IMR-90 (cell line): ENCODE measurements around the gene CLTCL1. TPM values are rescaled to one million over a fixed set of nuclear protein-coding genes. Genes with fewer than 3 reads are reported as not detected.

Experiments used
- ATAC-seq: fragments of 200-7000 bp; cut with Tn5 transposase; 2 replicates; pipeline ENCODE4 v1.9.1; 2020; ENCODE audit warnings: low read depth, mild to moderate bottlenecking, moderate library complexity
- BruUV-seq: library from RNA; stranded (reverse); fragments of 400-500 nt; replicated peaks from 2 replicates; lab custom pipeline; 2021; lab: Mats Ljungman, UMichigan
- CTCF ChIA-PET: fragments of 300-600 bp; formaldehyde crosslinking; extraction: SDS; loops from one replicate; lab custom pipeline; 2021; ENCODE audit warnings: antibody characterized with exemption; lab: Yijun Ruan, JAX
- POLR2A ChIA-PET: fragments of 300-600 bp; sonication (Branson Sonifier 250); formaldehyde crosslinking; loops from one replicate; lab custom pipeline; 2022; ENCODE audit warnings: antibody characterized with exemption; ENCODE audit not compliant: unreplicated experiment; lab: Charles Lee
- DNase-seq: peaks from one replicate; pipeline ENCODE4 v3.0.0; 2013
- H2AFZ ChIP-seq: replicated peaks from 2 replicates; pipeline ENCODE3; 2013; ENCODE audit warnings: low read length, mild to moderate bottlenecking; ENCODE audit not compliant: poor library complexity
- H2AK5ac ChIP-seq: 2 replicates; pipeline ENCODE4 v1.6.1; 2013; ENCODE audit warnings: low read depth, low read length, inconsistent platforms
- H2AK9ac ChIP-seq: replicated peaks from 2 replicates; pipeline ENCODE3; 2013; ENCODE audit warnings: mild to moderate bottlenecking, low read depth, low read length, moderate library complexity; ENCODE audit not compliant: poor library complexity
- H2BK120ac ChIP-seq: 2 replicates; pipeline ENCODE4 v1.6.1; 2013; ENCODE audit warnings: low read depth, low read length, inconsistent platforms
- H2BK15ac ChIP-seq: 3 replicates; pipeline ENCODE4 v1.6.1; 2013; ENCODE audit warnings: low read depth, low read length, inconsistent platforms
- H2BK20ac ChIP-seq: 2 replicates; pipeline ENCODE4 v1.6.1; 2013; ENCODE audit warnings: low read depth, mild to moderate bottlenecking, inconsistent platforms, low read length, moderate library complexity
- H2BK5ac ChIP-seq: 2 replicates; pipeline ENCODE4 v1.6.1; 2013; ENCODE audit warnings: mild to moderate bottlenecking, low read depth, low read length, inconsistent platforms; ENCODE audit not compliant: poor library complexity, severe bottlenecking
- H3K14ac ChIP-seq: replicated peaks from 2 replicates; pipeline ENCODE4 v1.6.1; 2013; ENCODE audit warnings: low read depth, low read length, inconsistent platforms
- H3K18ac ChIP-seq: 2 replicates; pipeline ENCODE4 v1.6.1; 2013; ENCODE audit warnings: low read depth, low read length, control low read depth
- H3K23ac ChIP-seq: 2 replicates; pipeline ENCODE4 v1.6.1; 2013; ENCODE audit warnings: low read depth, low read length, inconsistent platforms
- H3K27ac ChIP-seq: 2 replicates; pipeline ENCODE4 v1.5.1; 2013; ENCODE audit warnings: mild to moderate bottlenecking, control low read depth, low read length; ENCODE audit not compliant: insufficient read depth
- H3K27me3 ChIP-seq: 2 replicates; pipeline ENCODE4 v1.6.1; 2013; ENCODE audit warnings: low read length; ENCODE audit not compliant: control insufficient read depth, insufficient read depth
- H3K36me3 ChIP-seq: 2 replicates; pipeline ENCODE4 v1.6.1; 2013; ENCODE audit warnings: low read length, mixed read lengths; ENCODE audit not compliant: control insufficient read depth, insufficient read depth
- H3K4ac ChIP-seq: 2 replicates; pipeline ENCODE4 v1.6.1; 2013; ENCODE audit warnings: low read depth, low read length, inconsistent platforms
- H3K4me1 ChIP-seq: 2 replicates; pipeline ENCODE4 v1.6.1; 2013; ENCODE audit warnings: low read length, mixed read lengths; ENCODE audit not compliant: control insufficient read depth, insufficient read depth
- H3K4me2 ChIP-seq: 2 replicates; pipeline ENCODE4 v1.6.1; 2013; ENCODE audit warnings: low read depth, mild to moderate bottlenecking, control low read depth, low read length, moderate library complexity
- H3K4me3 ChIP-seq: 2 replicates; pipeline ENCODE4 v1.5.1; 2013; ENCODE audit warnings: low read depth, mild to moderate bottlenecking, control low read depth, low read length, moderate library complexity; ENCODE audit not compliant: insufficient read depth
- H3K56ac ChIP-seq: 2 replicates; pipeline ENCODE4 v1.6.1; 2013; ENCODE audit warnings: low read length, inconsistent platforms; ENCODE audit not compliant: insufficient read depth; ENCODE audit errors: extremely low read depth
- H3K79me1 ChIP-seq, 2 experiments: 2 replicates each; pipeline ENCODE4 v1.6.1; 2013; ENCODE audit warnings: low read length in 2 of 2, inconsistent platforms in 1 of 2, low read depth in 1 of 2
- H3K9ac ChIP-seq: 2 replicates; pipeline ENCODE4 v1.6.1; 2013; ENCODE audit warnings: low read depth, low read length, control low read depth
- H3K9me1 ChIP-seq: 2 replicates; pipeline ENCODE4 v1.6.1; 2013; ENCODE audit warnings: low read length, inconsistent platforms; ENCODE audit not compliant: insufficient read depth
- H3K9me3 ChIP-seq: 2 replicates; pipeline ENCODE4 v1.6.1; 2013; ENCODE audit warnings: low read length; ENCODE audit not compliant: control insufficient read depth, insufficient read depth
- H4K20me1 ChIP-seq: 2 replicates; pipeline ENCODE4 v1.6.1; 2013; ENCODE audit warnings: low read length, inconsistent platforms; ENCODE audit not compliant: insufficient read depth
- H4K5ac ChIP-seq: 2 replicates; pipeline ENCODE4 v1.6.1; 2013; ENCODE audit warnings: mild to moderate bottlenecking, low read depth, low read length, control low read depth
- H4K8ac ChIP-seq, 2 experiments: 2 replicates each; pipeline ENCODE4 v1.6.1; 2013; ENCODE audit warnings: low read depth in 2 of 2, low read length in 2 of 2, control low read depth in 1 of 2, inconsistent platforms in 1 of 2
- H4K91ac ChIP-seq: 2 replicates; pipeline ENCODE4 v1.6.1; 2013; ENCODE audit warnings: low read depth, low read length, inconsistent platforms; ENCODE audit not compliant: insufficient read depth
- CHD1 ChIP-seq: IDR thresholded peaks from 2 replicates; pipeline ENCODE4 v1.6.1; 2012; ENCODE audit warnings: low read depth, low read length, improper control_type of control experiment
- MXI1 ChIP-seq: IDR thresholded peaks from 2 replicates; pipeline ENCODE4 v1.6.1; 2012; ENCODE audit warnings: low read depth, mild to moderate bottlenecking, low read length, moderate library complexity, borderline replicate concordance
- RAD21 ChIP-seq: IDR thresholded peaks from 2 replicates; pipeline ENCODE4 v1.6.1; 2012; ENCODE audit warnings: low read length, improper control_type of control experiment
- WGBS, 2 experiments: methylation state at CpG; one replicate each; pipeline versions ENCODE4 v1.1.5 to v1.1.7; 2013; ENCODE audit warnings: missing lambda C conversion rate in 2 of 2; ENCODE audit not compliant: insufficient read length in 1 of 2; ENCODE audit errors: extremely low coverage in 2 of 2; 5-methylcytosine and 5-hydroxymethylcytosine counted together
- dilution Hi-C: fragments of 300-500 bp; cut with HindIII; formaldehyde crosslinking; loops from one replicate; pipeline ENCODE4 v1.14.3; 2018; ENCODE audit warnings: low sequenced_read_pairs; ENCODE audit not compliant: unreplicated experiment
- in situ Hi-C: fragments of 300-500 bp; cut with MboI; formaldehyde crosslinking; loops from 3 replicates; pipeline ENCODE4 v1.14.3; 2019; ENCODE audit warnings: low sequenced_read_pairs, inconsistent platforms, mixed read lengths
- intact Hi-C: fragments of 100-400 bp; cut with micrococcal nuclease; formaldehyde crosslinking; loops from 2 replicates; pipeline ENCODE4 v1.10.0; 2022
- polyA plus RNA-seq, 3 experiments: library from polyadenylated mRNA; depleted of rRNA; stranded (reverse); fragments of >200 nt; gene quantifications; 2 replicates each; pipeline ENCODE4 v1.2.3, GENCODE V29; 2012; ENCODE audit warnings: low replicate concordance in 1 of 3
- total RNA-seq: library from RNA; depleted of rRNA; stranded (reverse); fragments of >200 nt; gene quantifications from 2 replicates; pipeline ENCODE4 v1.2.3, GENCODE V29; 2012

Gene CLTCL1
- total and polyA plus RNA-seq, 2 of the 4 experiments (the other 2 are of a cell fraction), result 6.2 to 8.1 TPM

GRCh38 chr22:19224557-19224956, 67.0 kb downstream of the CLTCL1 start:
- no peak overlapping the region for H4K8ac ChIP-seq

More at GRCh38 chr22:19224557-19224956, 67.0 kb downstream of the CLTCL1 start:
- H2AFZ ChIP-seq, result no peak overlapping the region
- no peaks in the 10 kb centered on the region for H4K20me1 ChIP-seq
- H3K56ac ChIP-seq, result no peak overlapping the region
- H3K36me3 ChIP-seq, result peaks cover 35% of the 10 kb centered on the region
- no peak overlapping the region for H2AK9ac ChIP-seq
- no peaks in the 10 kb centered on the region for H3K4me1 ChIP-seq
- no peak overlapping the region for H3K4me3 ChIP-seq
- H3K14ac ChIP-seq, result no peak overlapping the region
- H2BK15ac ChIP-seq, result no peak overlapping the region
- no peak for DNase-seq
- no peak overlapping the region for H3K4ac ChIP-seq
- no peak overlapping the region for H3K27ac ChIP-seq
- WGBS, 2 experiments, result no CpG with 5 or more reads among the region's 5 CpGs
- no peak overlapping the region for H2BK20ac ChIP-seq
- BruUV-seq, result no TSS peak
- no peak overlapping the region for H2BK5ac ChIP-seq
- no peaks in the 10 kb centered on the region for H3K27me3 ChIP-seq
- no peak for ATAC-seq
- no peak overlapping the region for H3K9ac ChIP-seq
- no peak overlapping the region for H4K91ac ChIP-seq
- peaks cover 7% of the 10 kb centered on the region; the same call in 1 of the 2 replicates for H3K9me1 ChIP-seq
- no peak overlapping the region for H2BK120ac ChIP-seq
- CTCF ChIA-PET, result no interaction called here
- POLR2A ChIA-PET, result no interaction called here
- no peak overlapping the region for H2AK5ac ChIP-seq
- no peak overlapping the region for H4K5ac ChIP-seq
- H3K9me3 ChIP-seq, result no peaks in the 10 kb centered on the region
- dilution Hi-C loops, result no loop called here
- intact Hi-C loops, result no loop called here
- H3K18ac ChIP-seq, result no peak overlapping the region
- TF ChIP-seq CHD1, result no peak
- TF ChIP-seq MXI1, result no peak
- TF ChIP-seq RAD21, result no peak
- H3K79me1 ChIP-seq, result no peaks in the 10 kb centered on the region
- H3K4me2 ChIP-seq, result no peak overlapping the region
- no peak overlapping the region for H3K23ac ChIP-seq
- in situ Hi-C loops, result no loop called here
